Erythroblast (primary cell): Measurements from ENCODE around the gene PKM.

ENCODE experiments used
- GATA1 ChIP-seq: IDR thresholded peaks from 2 replicates; pipeline ENCODE4 v1.6.1; 2011; ENCODE audit warnings: low read depth, mild to moderate bottlenecking, control low read depth, low read length, moderate library complexity
- POLR2A ChIP-seq: IDR thresholded peaks from 2 replicates; pipeline ENCODE4 v1.6.1; 2011; ENCODE audit warnings: mild to moderate bottlenecking, low read length

- no peak for TF ChIP-seq POLR2A
- no peak for TF ChIP-seq GATA1
Measured at GRCh38 chr15:72183781-72184164, 47.2 kb downstream of the PKM start.
